GM12801 (cell line): Measurements from ENCODE around the gene MMEL1.

ENCODE experiments used
- CTCF ChIP-seq: IDR thresholded peaks from one replicate; pipeline ENCODE4 v1.5.1; 2011; ENCODE audit warnings: control low read depth; ENCODE audit not compliant: insufficient read length; ENCODE audit errors: extremely low read depth

The MMEL1 gene

GRCh38 chr1:2603521-2604155, 29.2 kb downstream of the MMEL1 start:
- no peak for TF ChIP-seq CTCF

- no peak for TF ChIP-seq CTCF
Measured at GRCh38 chr1:2602866-2603520, 29.8 kb downstream of the MMEL1 start.

- TF ChIP-seq CTCF, result no peak
Measured at GRCh38 chr1:2602311-2602835, 30.4 kb downstream of the MMEL1 start.

- no peak for TF ChIP-seq CTCF
Measured at GRCh38 chr1:2601721-2602303, 31.0 kb downstream of the MMEL1 start.

GRCh38 chr1:2598329-2598931, 34.4 kb downstream of the MMEL1 start:
- TF ChIP-seq CTCF, result no peak

GRCh38 chr1:2597441-2598328, 35.1 kb downstream of the MMEL1 start:
- no peak for TF ChIP-seq CTCF
